Spleen (tissue), 7 donors: ENCODE results near the gene CACNG5.

Experiments used
- POLR2A ChIP-seq, 3 donors: fragments of 450-650 bp; IDR thresholded peaks; one replicate each; pipeline ENCODE4 v1.5.1; 2017; ENCODE audit warnings: antibody characterized with exemption in 3 of 3, mild to moderate bottlenecking in 1 of 3
- POLR2AphosphoS5 ChIP-seq, 3 donors: sonication (generic); formaldehyde crosslinking; IDR thresholded peaks; one replicate each; pipeline ENCODE4 v1.5.1; 2017; ENCODE audit warnings: antibody characterized with exemption in 3 of 3
- TF ChIP-seq, protein P1 (sequence below), 11 experiments: fragments of 200-600 bp in 7 of 11; fragments of 450-650 bp in 4 of 11; sonication (generic) in 4 of 11; IDR thresholded peaks in 8 of 11; conservative IDR thresholded peaks in 3 of 11; 1 replicate in 7 of 11; 2 replicates in 4 of 11; pipeline versions ENCODE4 v1.4.0 to v1.8.0; 2016 to 2021; ENCODE audit warnings: antibody characterized with exemption in 11 of 11, inconsistent platforms in 4 of 11, mild to moderate bottlenecking in 1 of 11
- donor health status: DM: no; HTN: no; CAD: no; lungs with moderate emphysema.
- donor health status: DM: no; HTN: no; CAD: no.
- donor health status: DM: no; HTN: no; CAD: no.

DNA sequence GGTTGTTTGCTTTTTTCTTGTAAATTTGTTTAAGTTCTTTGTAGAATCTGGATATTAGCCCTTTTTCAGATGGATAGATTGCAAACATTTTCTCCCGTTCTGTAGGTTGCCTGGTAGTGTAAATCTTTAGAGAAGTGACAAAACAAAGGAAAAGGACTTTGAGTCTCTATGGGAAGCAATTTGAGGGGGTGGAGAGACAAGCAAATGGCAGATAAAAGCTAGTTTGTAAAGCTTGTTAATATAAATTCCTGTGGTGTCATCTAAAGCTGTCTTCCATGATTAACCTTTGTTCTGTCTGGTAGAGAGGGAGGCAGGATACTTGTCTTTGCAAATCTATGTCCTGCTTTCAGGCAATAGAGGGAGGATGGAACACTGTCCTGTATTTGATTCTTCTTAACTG is 89.0 kb downstream of the CACNG5 start:
- TF ChIP-seq POLR2A (IDR thresholded peaks at IDR 0.05) (no peak), POLR2AphosphoS5 (IDR thresholded peaks at IDR 0.05) (no peak)
- TF ChIP-seq, protein P1, sequence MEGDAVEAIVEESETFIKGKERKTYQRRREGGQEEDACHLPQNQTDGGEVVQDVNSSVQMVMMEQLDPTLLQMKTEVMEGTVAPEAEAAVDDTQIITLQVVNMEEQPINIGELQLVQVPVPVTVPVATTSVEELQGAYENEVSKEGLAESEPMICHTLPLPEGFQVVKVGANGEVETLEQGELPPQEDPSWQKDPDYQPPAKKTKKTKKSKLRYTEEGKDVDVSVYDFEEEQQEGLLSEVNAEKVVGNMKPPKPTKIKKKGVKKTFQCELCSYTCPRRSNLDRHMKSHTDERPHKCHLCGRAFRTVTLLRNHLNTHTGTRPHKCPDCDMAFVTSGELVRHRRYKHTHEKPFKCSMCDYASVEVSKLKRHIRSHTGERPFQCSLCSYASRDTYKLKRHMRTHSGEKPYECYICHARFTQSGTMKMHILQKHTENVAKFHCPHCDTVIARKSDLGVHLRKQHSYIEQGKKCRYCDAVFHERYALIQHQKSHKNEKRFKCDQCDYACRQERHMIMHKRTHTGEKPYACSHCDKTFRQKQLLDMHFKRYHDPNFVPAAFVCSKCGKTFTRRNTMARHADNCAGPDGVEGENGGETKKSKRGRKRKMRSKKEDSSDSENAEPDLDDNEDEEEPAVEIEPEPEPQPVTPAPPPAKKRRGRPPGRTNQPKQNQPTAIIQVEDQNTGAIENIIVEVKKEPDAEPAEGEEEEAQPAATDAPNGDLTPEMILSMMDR (IDR thresholded peaks at IDR 0.05 in 8 of 11, conservative IDR thresholded peaks at IDR 0.05 in 3 of 11) = no peak
